ENCODE measurements around the gene GPR89A.

GRCh38 chr1:145690587-145691558 is 83.1 kb downstream of the GPR89A start:
- TF ChIP-seq POLR2AphosphoS5 (IDR thresholded peaks at IDR 0.05; ENCODE audit: low read depth, low read length) (no peak), REST (IDR thresholded peaks at IDR 0.05; ENCODE audit: insufficient read depth in 1 of 2, low read depth in 2 of 2, low read length in 1 of 2) (no peak), CTCF (IDR thresholded peaks at IDR 0.05) (no peak), SIN3A (IDR thresholded peaks at IDR 0.05; ENCODE audit: borderline replicate concordance, insufficient read depth, low read depth, low read length) (no peak), TCF7L2 (IDR thresholded peaks at IDR 0.05; ENCODE audit: low read depth, low read length) (no peak)
